ENCODE data around the gene TRPT1. TPM values are rescaled to one million over a fixed set of nuclear protein-coding genes. Genes with fewer than 3 reads are reported as not detected.
A peak's percentile ranks its signal among the peaks of the same experiment; 100 is the strongest.

Gene TRPT1
- 10 to 100 TPM; 16.1 to 48.3 (median 40.2) TPM for total RNA-seq
- total RNA-seq (2013), result 24.2 TPM
- 6.6 to 30.5 (median 16.4) reads per million in 29 experiments for total RNA-seq

DNA sequence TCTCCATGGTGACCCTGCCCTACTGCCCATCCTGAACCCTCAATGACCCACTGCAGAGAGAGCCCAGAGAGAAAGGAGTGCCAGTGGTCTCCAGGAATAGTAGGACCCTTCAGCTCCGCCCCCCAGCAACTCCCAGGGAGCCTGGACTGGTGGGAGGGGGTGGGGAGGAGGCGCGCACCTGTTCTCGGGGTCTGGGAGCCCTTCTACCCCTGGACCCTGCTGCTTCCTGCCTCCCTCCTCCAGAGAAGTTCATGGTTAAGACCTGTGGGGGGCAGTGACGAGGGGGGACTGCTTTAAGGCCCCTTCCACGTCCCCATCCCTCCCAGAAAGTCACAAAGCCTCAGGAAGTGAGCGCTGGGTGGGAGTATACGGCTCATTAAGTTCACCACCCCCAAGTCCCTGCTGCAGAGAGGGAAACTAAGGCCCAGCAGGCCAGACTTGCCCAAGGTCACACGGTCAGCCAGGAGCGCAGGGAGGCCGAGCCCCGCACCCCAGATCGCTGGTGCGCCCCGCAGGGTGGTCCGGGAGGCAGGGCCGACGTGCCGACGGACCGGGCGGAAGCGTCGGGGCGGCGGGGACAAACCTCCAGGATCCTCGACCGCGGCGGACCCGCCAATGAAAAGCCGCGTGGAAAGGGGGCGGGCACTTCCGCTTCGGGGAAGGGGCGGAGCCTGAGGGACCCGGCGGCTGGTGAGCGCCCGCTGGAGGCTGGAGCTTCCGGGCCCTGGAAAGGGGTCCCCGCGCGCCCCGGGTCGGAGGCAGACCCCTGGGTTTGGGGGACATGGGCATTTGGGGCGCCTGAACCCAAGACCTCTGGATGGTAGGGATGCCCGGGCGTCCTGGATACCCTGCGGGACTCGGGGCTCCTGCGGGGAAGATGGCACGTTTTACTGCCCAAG lies at the start of gene TRPT1, which contains the start of gene NUDT22:
Gene TRPT1 (minus strand): TSS at position 579 of the 899 bp plus-strand sequence. CDS start 326 bp downstream, at position 253.
Gene NUDT22 (plus strand): TSS at position 667 of the 899 bp plus-strand sequence. CDS start 379 bp downstream, outside the sequence.
- Histone ChIP-seq H3K9me3 (no peaks in the 10 kb centered on the region), H3K4me3 (ENCODE audit: control insufficient read depth in 1 of 2, extremely low read depth in 1 of 2, low read length in 1 of 2) (peak within 1 kb of the TSS; percentile 78 to 96), H3K27me3 (replicated peaks in 1 of 2; ENCODE audit: control insufficient read depth in 2 of 2, extremely low read depth in 1 of 2, insufficient read depth in 2 of 2, low read length in 1 of 2) (no peaks in the 10 kb centered on the region), H3K27ac (ENCODE audit: low read length) (peak within 1 kb of the TSS; percentile 76), H3K4me1 (ENCODE audit: control insufficient read depth in 1 of 2, extremely low read depth in 1 of 2, insufficient read depth in 2 of 2, low read length in 2 of 2) (peaks cover 15 to 63% of the 10 kb centered on the region in 2 experiments), H3K36me3 (ENCODE audit: control insufficient read depth in 2 of 2, extremely low read depth in 1 of 2, insufficient read depth in 1 of 2, low read length in 1 of 2) (peaks cover 11 to 20% of the 10 kb centered on the region in 2 donors)
- Mint-ChIP-seq H3K9me3 (no peaks in the 10 kb centered on the region), H3K27me3 (no peaks in the 10 kb centered on the region), H3K36me3 (no peaks in the 10 kb centered on the region), H3K27ac (peak within 1 kb of the TSS; percentile 88), H3K4me1 (peaks cover 34 to 44% (median 38%) of the 10 kb centered on the region in 3 donors), H3K4me3 (peak within 1 kb of the TSS; percentile 80 to 92 (median 86))
- DNase-seq, result peak; percentile 70 to 96 (median 87)
- ChIA-PET CTCF (interaction anchor here (0.5 to 1.6 kb wide), 7 partner anchors 12 to 92 kb away, joined by 3 to 9 read pairs (median 3); partner anchors contain the start of genes FERMT3 (in 1 of the 2), PRDX5 (in 1 of the 2) and TRMT112 (in 1 of the 2)), POLR2A (interaction anchor here (0.5 to 0.6 kb wide), 3 partner anchors 14 to 1662 kb away, joined by 3 to 4 read pairs (median 4); partner anchors contain the start of gene FIBP (in 1 of the 2))
- ATAC-seq (replicated peaks in 1 of 4), result peak; percentile 76 to 80 (median 78)
- under 1% methylated on average over 45 of the region's 54 CpGs for WGBS (ENCODE audit: insufficient coverage)

- POLR2A ChIA-PET, result interaction anchor here in 1 of 2 donors (0.7 kb wide), 1 partner anchor 9 kb away, joined by 6 read pairs; the partner anchor contains the start of gene BAD
Observed at GRCh38 chr11:64275031-64275800, 49.2 kb upstream of the TRPT1 start.

GRCh38 chr11:64269540-64270220 lies 43.7 kb upstream of the TRPT1 start:
- H3K27ac Mint-ChIP-seq, result peak overlapping the region; percentile 95 to 97
- Histone ChIP-seq H3K27ac (ENCODE audit: low read length) (peak overlapping the region; percentile 95), H3K36me3 (ENCODE audit: control insufficient read depth in 2 of 2, extremely low read depth in 1 of 2, insufficient read depth in 1 of 2, low read length in 1 of 2) (peaks cover 0 to 4% of the 10 kb centered on the region in 2 donors), H3K27me3 (replicated peaks in 1 of 2; ENCODE audit: control insufficient read depth in 2 of 2, extremely low read depth in 1 of 2, insufficient read depth in 2 of 2, low read length in 1 of 2) (no peaks in the 10 kb centered on the region), H3K9me3 (no peaks in the 10 kb centered on the region), H3K4me3 (ENCODE audit: control insufficient read depth in 1 of 2, extremely low read depth in 1 of 2, low read length in 1 of 2) (peak overlapping the region; percentile 88 to 90), H3K4me1 (ENCODE audit: control insufficient read depth in 1 of 2, extremely low read depth in 1 of 2, insufficient read depth in 2 of 2, low read length in 2 of 2) (peaks cover 5 to 41% of the 10 kb centered on the region in 2 experiments)
- WGBS (ENCODE audit: insufficient coverage), result under 1% methylated on average over 58 of the region's 58 CpGs
- no peaks in the 10 kb centered on the region for H3K27me3 Mint-ChIP-seq
- ATAC-seq (replicated peaks in 1 of 4) (peak; percentile 73 to 80 (median 79)), DNase-seq (peak; percentile 95 to 99 (median 97))
- ChIA-PET POLR2A (interaction anchor here in 1 of 2 donors (1.1 to 1.7 kb wide), 3 partner anchors 15 to 84 kb away, joined by 3 to 5 read pairs (median 4); partner anchors contain the start of genes PRDX5, STIP1 and TRMT112), CTCF (interaction anchor here (0.5 to 2.5 kb wide), 8 partner anchors 15 to 519 kb away, joined by 3 to 7 read pairs (median 3); partner anchors contain the start of genes BAD (in 1 of the 2) and GPR137 (in 1 of the 2))
- no peaks in the 10 kb centered on the region for H3K9me3 Mint-ChIP-seq
- peak overlapping the region; percentile 92 to 95 (median 93) for H3K4me3 Mint-ChIP-seq
- H3K4me1 Mint-ChIP-seq, result peaks cover 22 to 31% (median 23%) of the 10 kb centered on the region in 3 donors
- H3K36me3 Mint-ChIP-seq, result no peaks in the 10 kb centered on the region

More at GRCh38 chr11:64275031-64275800, 49.2 kb upstream of the TRPT1 start:
- Histone ChIP-seq H3K36me3 (ENCODE audit: control insufficient read depth in 2 of 2, extremely low read depth in 1 of 2, insufficient read depth in 1 of 2, low read length in 1 of 2) (peaks cover 6 to 18% of the 10 kb centered on the region in 2 donors), H3K4me3 (ENCODE audit: control insufficient read depth in 1 of 2, extremely low read depth in 1 of 2, low read length in 1 of 2) (no peak overlapping the region), H3K9me3 (no peaks in the 10 kb centered on the region), H3K4me1 (ENCODE audit: control insufficient read depth in 1 of 2, extremely low read depth in 1 of 2, insufficient read depth in 2 of 2, low read length in 2 of 2) (peaks cover 0 to 19% of the 10 kb centered on the region in 2 experiments), H3K27ac (ENCODE audit: low read length) (no peak overlapping the region), H3K27me3 (replicated peaks in 1 of 2; ENCODE audit: control insufficient read depth in 2 of 2, extremely low read depth in 1 of 2, insufficient read depth in 2 of 2, low read length in 1 of 2) (no peaks in the 10 kb centered on the region)
- Mint-ChIP-seq H3K4me1 (peaks cover 5 to 9% (median 7%) of the 10 kb centered on the region in 3 donors), H3K9me3 (no peaks in the 10 kb centered on the region), H3K4me3 (no peak overlapping the region), H3K27ac (no peak overlapping the region), H3K27me3 (no peaks in the 10 kb centered on the region), H3K36me3 (peaks cover 6% of the 10 kb centered on the region)
- DNase-seq, result no peak
- ATAC-seq (replicated peaks in 1 of 4), result no peak
- CTCF ChIA-PET, result no interaction called here
- 99% methylated on average over 10 of the region's 15 CpGs for WGBS (ENCODE audit: insufficient coverage)

GRCh38 chr11:64268893-64269539 lies 43.0 kb upstream of the TRPT1 start:
- peak overlapping the region; percentile 95 for H3K27ac ChIP-seq (ENCODE audit: low read length)
- POLR2A ChIA-PET, result no interaction called here
- no peaks in the 10 kb centered on the region for H3K9me3 Mint-ChIP-seq

More at GRCh38 chr11:64268893-64269539, 43.0 kb upstream of the TRPT1 start:
- H3K4me3 Mint-ChIP-seq, result peak overlapping the region; percentile 92 to 95 (median 93)
- no peaks in the 10 kb centered on the region for H3K27me3 ChIP-seq (replicated peaks in 1 of 2; ENCODE audit: control insufficient read depth in 2 of 2, extremely low read depth in 1 of 2, insufficient read depth in 2 of 2, low read length in 1 of 2)
- no peaks in the 10 kb centered on the region for H3K36me3 Mint-ChIP-seq
- H3K4me1 ChIP-seq (ENCODE audit: control insufficient read depth in 1 of 2, extremely low read depth in 1 of 2, insufficient read depth in 2 of 2, low read length in 2 of 2), result peaks cover 5 to 41% of the 10 kb centered on the region in 2 experiments
- peaks cover 22 to 31% (median 23%) of the 10 kb centered on the region in 3 donors for H3K4me1 Mint-ChIP-seq
- peak overlapping the region; percentile 95 for H3K27ac Mint-ChIP-seq
- H3K4me3 ChIP-seq (ENCODE audit: control insufficient read depth in 1 of 2, extremely low read depth in 1 of 2, low read length in 1 of 2), result peak overlapping the region; percentile 88 to 90
- H3K9me3 ChIP-seq, result no peaks in the 10 kb centered on the region
- 3% methylated on average over 33 of the region's 34 CpGs for WGBS (ENCODE audit: insufficient coverage)
- DNase-seq (peak in 5 of 35 experiments; percentile 14 to 54 (median 30)), ATAC-seq (replicated peaks in 1 of 4) (peak; percentile 0 to 13 (median 5))
- no peaks in the 10 kb centered on the region for H3K27me3 Mint-ChIP-seq
- H3K36me3 ChIP-seq (ENCODE audit: control insufficient read depth in 2 of 2, extremely low read depth in 1 of 2, insufficient read depth in 1 of 2, low read length in 1 of 2), result peaks cover 0 to 4% of the 10 kb centered on the region in 2 donors
- CTCF ChIA-PET, result interaction anchor here (0.5 to 2.5 kb wide), 7 partner anchors 11 to 519 kb away, joined by 3 to 7 read pairs (median 3); partner anchors contain the start of gene GPR137 (in 1 of the 2)
